ENCODE measurements around the gene JAG1.

DNA sequence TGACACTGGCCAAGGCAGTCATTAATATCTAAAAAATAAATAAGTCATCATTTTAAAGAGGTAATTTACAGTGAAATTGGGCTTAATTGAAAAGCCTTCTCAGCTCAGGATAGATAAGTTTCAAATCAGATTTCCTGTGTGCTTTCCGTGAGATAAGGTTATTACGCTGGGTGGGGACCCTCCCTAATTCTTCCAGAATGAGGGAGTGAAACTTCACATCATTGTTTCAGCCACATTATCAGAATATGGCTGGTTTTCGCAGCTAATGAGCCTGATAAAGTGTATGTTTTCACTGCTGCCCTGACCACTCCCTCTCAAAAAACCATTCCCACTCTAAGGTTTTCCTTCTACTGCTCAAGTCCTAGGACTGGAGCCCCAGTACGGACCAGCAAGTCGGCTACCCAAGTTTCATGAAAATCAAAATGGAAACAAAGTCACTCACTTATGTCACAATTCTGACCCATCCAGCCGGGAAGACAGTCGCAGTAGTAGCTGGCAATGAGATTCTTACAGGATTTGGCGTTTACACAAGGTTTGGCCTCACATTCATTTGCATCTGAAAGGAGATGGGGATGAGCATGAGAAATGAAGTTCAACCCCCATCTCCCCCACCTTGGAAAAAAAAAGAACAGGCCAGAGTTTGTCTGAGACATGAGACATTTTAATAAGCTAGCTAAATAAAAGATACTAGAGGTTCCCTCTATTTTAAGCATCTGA, 24.6 kb downstream of the JAG1 start:
- no peak for TF ChIP-seq RARB (CRISPR knock-in tag; IDR thresholded peaks at IDR 0.05)
- TF ChIP-seq HEYL (CRISPR knock-in tag; IDR thresholded peaks at IDR 0.05): no peak
- no peak for TF ChIP-seq MYC (IDR thresholded peaks at IDR 0.05; ENCODE audit: borderline replicate concordance, low read length)
